ENCODE data around the gene MED20.

- TF ChIP-seq CTCF (IDR thresholded peaks at IDR 0.05) (no peak), POLR2A (IDR thresholded peaks at IDR 0.05) (no peak)
Observed at GRCh38 chr6:41922154-41922553, 1.2 kb upstream of the MED20 start.

All from esophagus squamous epithelium (tissue), 4 donors.